Kidney (tissue), 14 donors: ENCODE results near the gene CXCL8. TPM values are rescaled to one million over a fixed set of nuclear protein-coding genes. Genes with fewer than 3 reads are reported as not detected.
A peak's percentile ranks its signal among the peaks of the same experiment; 100 is the strongest.

Experiments used
- DNase-seq, 5 donors: peaks; one replicate each; pipeline ENCODE4 v3.0.0-alpha.2; 2013 to 2020
- FAIRE-seq: peaks from 2 replicates; lab custom pipeline; 2012; peaks lifted over from hg19 to GRCh38; lab: Jason Lieb, UNC
- H3K27ac ChIP-seq, 2 donors: one replicate each; pipeline ENCODE4 v1.7.0; 2013; ENCODE audit warnings: low read depth in 2 of 2, low read length in 2 of 2, inconsistent platforms in 1 of 2
- H3K27me3 ChIP-seq: one replicate; pipeline ENCODE4 v1.7.1; 2013; ENCODE audit warnings: low read length, inconsistent platforms; ENCODE audit not compliant: control insufficient read depth, insufficient read depth
- H3K36me3 ChIP-seq, 3 donors: one replicate each; pipeline versions ENCODE4 v1.7.0 to v1.7.1; 2013; ENCODE audit warnings: low read length in 3 of 3, control low read depth in 1 of 3, inconsistent platforms in 1 of 3; ENCODE audit not compliant: insufficient read depth in 3 of 3, control insufficient read depth in 2 of 3
- H3K4me1 ChIP-seq, 3 donors: one replicate each; pipeline versions ENCODE4 v1.7.0 to v1.7.1; 2013; ENCODE audit warnings: low read length in 3 of 3, inconsistent platforms in 1 of 3, low read depth in 1 of 3; ENCODE audit not compliant: control insufficient read depth in 2 of 3, insufficient read depth in 2 of 3
- H3K4me3 ChIP-seq, 3 donors: one replicate each; pipeline versions ENCODE4 v1.7.0 to v1.8.1; 2013; ENCODE audit warnings: low read length in 3 of 3, control low read depth in 1 of 3, inconsistent platforms in 1 of 3
- H3K9ac ChIP-seq, 3 donors: one replicate each; pipeline versions ENCODE4 v1.7.0 to v1.7.1; 2013; ENCODE audit warnings: low read length in 3 of 3, control low read depth in 1 of 3, inconsistent platforms in 1 of 3
- H3K9me3 ChIP-seq, 3 donors: one replicate each; pipeline versions ENCODE4 v1.7.0 to v1.7.1; 2013; ENCODE audit warnings: low read length in 3 of 3, control low read depth in 1 of 3, inconsistent platforms in 1 of 3; ENCODE audit not compliant: control insufficient read depth in 2 of 3, insufficient read depth in 1 of 3
- CTCF ChIP-seq: IDR thresholded peaks from 3 replicates; pipeline ENCODE4 v1.5.1; 2012; ENCODE audit warnings: mild to moderate bottlenecking, moderate library complexity, borderline replicate concordance; ENCODE audit not compliant: insufficient read depth; ENCODE audit errors: extremely low read depth
- intact Hi-C: fragments of 100-400 bp; cut with DNase I; formaldehyde crosslinking; loops from one replicate; pipeline ENCODE4 v1.11.1; 2022
- polyA plus RNA-seq: library from polyadenylated mRNA; stranded (reverse); fragments of 350-450 nt; fragmentation: Illumina TruSeq; extraction: RNeasy Lipid Tissue Mini Kit (QIAGEN cat#74804); gene quantifications from one replicate; pipeline ENCODE4 v1.2.3, GENCODE V29; 2014; ENCODE audit warnings: low read depth, low replicate concordance; ENCODE audit not compliant: insufficient read depth
- total RNA-seq: library from RNA; stranded (reverse); fragmentation: NEBNext Ultra II Directional; extraction: Animal tissue kit (Norgen Biotek cat#: 25700); gene quantifications from one replicate; pipeline ENCODE4 v1.2.1, GENCODE V29; 2021
- donor health status: control.
- donor health status: control.
- donor health status: control.
- donor health status: control.
- donor health status: control.
- donor health status: DM: yes; HTN: yes; CAD: no.
- donor health status: Normal renal cell carcinoma (clear cell type).

CXCL8 gene
- total and polyA plus RNA-seq, 2 donors from 2014 or later = 1.3 to 4.8 TPM

- H3K27me3 ChIP-seq = no peaks in the 10 kb centered on the region
- FAIRE-seq = peak; percentile 44
- intact Hi-C loops = no loop called here
Measured at GRCh38 chr4:73714647-73715046, 25.7 kb upstream of the CXCL8 start.

GRCh38 chr4:73715659-73716058 lies 24.7 kb upstream of the CXCL8 start:
- intact Hi-C loops = no loop called here
- Histone ChIP-seq H3K9me3 (no peaks in the 10 kb centered on the region), H3K4me3 (no peak overlapping the region), H3K27ac (no peak overlapping the region), H3K36me3 (no peaks in the 10 kb centered on the region), H3K4me1 (no peaks in the 10 kb centered on the region), H3K9ac (no peak overlapping the region), H3K27me3 (no peaks in the 10 kb centered on the region)
- no peak for TF ChIP-seq CTCF
- no peak for FAIRE-seq
- DNase-seq = no peak

More at GRCh38 chr4:73714647-73715046, 25.7 kb upstream of the CXCL8 start:
- no peak for DNase-seq
- Histone ChIP-seq H3K36me3 (no peaks in the 10 kb centered on the region), H3K4me1 (no peaks in the 10 kb centered on the region), H3K9me3 (no peaks in the 10 kb centered on the region), H3K9ac (no peak overlapping the region), H3K27ac (no peak overlapping the region), H3K4me3 (no peak overlapping the region)
- TF ChIP-seq CTCF = no peak

- no peak for TF ChIP-seq CTCF
- FAIRE-seq = no peak
- no peak for DNase-seq
- Histone ChIP-seq H3K27ac (no peak overlapping the region), H3K9ac (no peak overlapping the region), H3K4me3 (no peak overlapping the region), H3K4me1 (no peaks in the 10 kb centered on the region), H3K27me3 (no peaks in the 10 kb centered on the region), H3K36me3 (no peaks in the 10 kb centered on the region), H3K9me3 (no peaks in the 10 kb centered on the region)
- intact Hi-C loops = no loop called here
Measured at GRCh38 chr4:73718375-73719373, 21.7 kb upstream of the CXCL8 start.
